ENCODE measurements around the gene RUVBL2.
"Not testable (repeated sequence)": the region's sequence is repeated elsewhere in the genome, so short reads cannot be mapped to it uniquely, and the experiment has no call there.

Gene RUVBL2

DNA sequence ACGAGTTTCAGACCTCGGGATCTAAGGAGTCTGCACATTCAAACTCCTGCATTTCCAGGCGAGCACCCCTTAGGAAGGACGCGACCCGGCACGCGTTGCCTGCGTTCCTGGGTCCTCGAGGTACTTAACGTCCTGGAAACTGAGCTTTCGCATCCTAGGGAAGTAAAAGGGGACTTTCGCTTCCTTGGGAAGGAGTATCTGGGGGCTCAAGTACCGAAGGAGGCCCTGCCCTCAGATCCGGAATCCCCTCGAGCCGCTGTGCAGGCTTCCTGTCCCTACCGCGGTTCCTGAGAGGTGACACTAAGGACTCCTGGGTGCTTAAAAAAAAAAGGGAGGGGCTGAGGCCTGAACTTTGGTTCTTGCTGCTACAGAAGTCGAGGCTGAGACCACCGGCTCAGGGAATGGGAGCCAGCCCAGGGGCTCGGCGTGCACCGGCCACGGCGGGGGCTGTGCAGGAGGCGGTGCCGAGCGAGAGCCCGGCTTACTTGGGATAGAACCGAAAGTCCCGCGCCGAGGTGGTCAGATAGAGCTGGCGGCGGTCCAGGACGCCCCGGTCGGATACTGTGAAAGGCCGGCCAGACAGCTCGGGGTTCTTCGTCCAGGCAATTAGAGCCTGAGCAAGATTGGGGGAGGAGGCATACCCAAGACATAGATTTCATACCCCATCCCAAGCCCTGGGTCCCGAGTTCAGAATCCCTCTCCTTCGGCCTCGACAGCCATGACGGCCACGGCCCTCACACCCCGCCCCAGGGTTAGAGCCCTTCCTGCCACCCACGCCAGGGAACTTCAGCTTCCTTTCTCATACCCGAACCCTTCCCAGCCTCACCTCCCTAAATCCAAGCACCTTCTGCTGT, 24.9 kb downstream of the RUVBL2 start:
- DNase-seq: peak; percentile 14

DNA sequence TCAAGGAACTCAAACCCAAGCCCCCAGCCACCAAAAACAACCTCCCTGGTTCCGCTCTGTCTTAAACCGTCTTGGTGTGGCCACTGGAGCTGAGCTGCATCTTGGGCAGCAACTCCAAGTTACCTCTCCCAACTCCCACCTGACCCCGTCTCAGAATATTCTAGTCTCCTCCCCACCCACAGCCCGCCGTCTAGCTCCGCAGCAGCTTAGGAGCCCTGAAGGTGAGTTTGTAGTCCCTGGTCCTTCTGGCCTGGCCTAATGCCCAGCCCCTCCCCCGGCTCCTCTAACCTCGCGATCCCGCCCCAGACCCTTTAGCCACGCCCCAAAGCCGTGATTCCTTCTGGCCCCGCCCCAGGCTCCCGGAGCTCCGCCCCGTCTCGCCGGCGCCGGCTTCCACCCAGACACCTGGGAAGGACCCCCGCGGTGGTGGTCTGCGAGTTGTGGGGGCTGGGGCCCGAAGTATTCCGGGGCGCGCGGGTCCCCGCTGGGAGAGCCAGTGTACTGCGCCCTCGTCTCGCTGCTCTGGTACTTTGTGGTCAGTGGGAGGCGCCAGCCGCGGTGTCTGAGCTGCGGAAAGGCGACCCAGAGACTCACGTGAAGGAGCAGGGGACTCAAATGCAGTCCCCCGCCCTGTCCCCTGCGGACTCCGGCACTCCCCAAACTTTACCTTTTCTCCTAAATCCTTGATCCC, 25.7 kb downstream of the RUVBL2 start:
- peak; percentile 42 for DNase-seq

GRCh38 chr19:49020342-49020741, 26.7 kb downstream of the RUVBL2 start:
- no peak for DNase-seq

GRCh38 chr19:49020931-49021895, 27.5 kb downstream of the RUVBL2 start:
- DNase-seq: no peak

DNA sequence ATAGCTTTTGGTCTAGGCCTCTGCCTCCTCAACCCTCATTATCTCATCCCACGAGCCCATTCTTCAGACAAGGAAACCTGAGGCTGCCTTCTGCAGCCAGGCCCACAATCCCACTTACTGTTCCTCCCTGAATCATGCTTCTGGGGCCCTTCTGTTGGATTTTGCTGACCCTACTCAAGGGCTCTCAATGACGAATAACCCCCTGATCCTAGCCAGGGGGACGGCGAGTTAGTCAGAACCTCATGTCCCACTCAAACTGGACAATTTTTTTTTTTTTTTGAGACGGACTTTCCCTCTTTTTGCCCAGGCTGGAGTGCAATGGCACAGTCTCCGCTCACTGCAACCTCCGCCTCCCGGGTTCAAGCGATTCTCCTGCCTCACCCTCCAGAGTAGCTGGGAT, 28.4 kb downstream of the RUVBL2 start:
- no peak for DNase-seq

- not testable (repeated sequence) for DNase-seq
Measured at GRCh38 chr19:49024233-49024632, 30.5 kb downstream of the RUVBL2 start, which contains the start of gene CGB3. TSS of gene CGB3 (minus strand) at chr19:49024333. CDS start at chr19:49023971, 362 bp downstream.

GRCh38 chr19:49025088-49025487, 31.4 kb downstream of the RUVBL2 start:
- not testable (repeated sequence) for DNase-seq

- not testable (repeated sequence) for DNase-seq
Measured at GRCh38 chr19:49025599-49025998, 31.9 kb downstream of the RUVBL2 start.

- not testable (repeated sequence) for DNase-seq
Measured at GRCh38 chr19:49028686-49029085, 35.0 kb downstream of the RUVBL2 start.

DNA sequence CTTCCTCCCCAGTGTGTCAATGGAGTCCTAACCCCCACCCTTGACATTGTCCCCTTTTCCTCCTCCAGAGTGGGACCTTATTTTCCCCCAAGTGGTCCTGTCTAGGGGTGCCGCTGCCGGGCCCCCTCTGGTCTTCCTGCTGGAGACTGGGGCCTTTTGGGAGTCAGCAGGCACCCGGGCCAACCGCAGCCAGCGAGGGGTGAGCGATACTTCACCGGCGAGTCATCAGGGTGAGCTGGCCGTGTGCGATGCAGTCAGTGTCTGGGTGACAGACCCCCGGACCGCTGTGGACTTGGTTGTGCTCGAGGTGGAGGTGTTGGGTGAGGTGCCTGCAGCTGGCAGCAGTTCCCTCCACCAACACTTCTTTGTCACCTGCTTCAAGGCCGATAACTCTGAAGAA, 36.1 kb downstream of the RUVBL2 start:
- not testable (repeated sequence) for DNase-seq

DNA sequence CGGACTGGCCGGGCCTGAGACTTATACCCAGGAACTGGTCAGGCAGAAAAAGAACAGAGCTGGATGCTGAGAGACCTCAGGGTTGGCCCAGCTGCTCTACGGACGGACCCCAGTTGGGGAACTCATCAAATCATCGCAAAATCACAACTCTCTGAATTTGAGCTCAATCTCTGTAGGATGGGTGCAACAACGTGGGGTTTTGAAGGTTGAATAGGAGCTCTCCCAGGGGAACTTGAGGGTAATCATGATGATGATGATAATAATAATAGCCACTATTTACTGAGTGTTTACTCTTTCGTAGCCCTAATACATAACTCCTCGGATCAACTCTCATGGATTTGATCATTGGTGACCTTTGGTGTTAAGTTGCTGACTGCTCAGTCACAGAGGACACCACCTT, 36.6 kb downstream of the RUVBL2 start:
- not testable (repeated sequence) for DNase-seq

- peak; percentile 27 for DNase-seq
Measured at GRCh38 chr19:49031642-49032301, 38.1 kb downstream of the RUVBL2 start, which contains the start of gene CGB2. TSS of gene CGB2 (plus strand) at chr19:49031890. CDS start at chr19:49032096, 206 bp downstream.

DNA sequence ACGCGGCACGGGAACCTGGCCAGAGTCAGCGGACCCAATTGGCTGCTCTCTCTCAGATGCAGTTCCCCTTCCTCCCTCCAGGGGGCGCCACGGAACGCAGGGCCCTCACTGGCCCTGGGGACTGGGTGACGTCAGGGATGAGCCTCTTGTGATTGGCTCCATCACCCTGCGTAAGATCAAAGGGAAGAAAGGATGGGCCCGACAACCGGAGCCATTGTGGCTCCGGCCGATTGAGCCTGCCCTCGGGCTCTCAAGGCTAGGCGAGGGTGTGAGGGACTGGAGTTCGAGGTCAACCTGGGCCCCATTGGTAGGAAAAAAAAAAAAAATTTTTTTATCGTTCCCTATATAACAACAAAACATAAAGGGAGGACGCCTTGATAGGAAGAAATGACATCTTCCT, 43.1 kb downstream of the RUVBL2 start, which contains the start of gene CGB1:
TSS of gene CGB1 (minus strand) at position 81 of the 400 bp plus-strand sequence. CDS start 184 bp downstream, outside the sequence.
- DNase-seq: not testable (repeated sequence)

- not testable (repeated sequence) for DNase-seq
Measured at GRCh38 chr19:49038111-49038510, 44.4 kb downstream of the RUVBL2 start.

- not testable (repeated sequence) for DNase-seq
Measured at GRCh38 chr19:49038557-49039276, 45.0 kb downstream of the RUVBL2 start.

DNA sequence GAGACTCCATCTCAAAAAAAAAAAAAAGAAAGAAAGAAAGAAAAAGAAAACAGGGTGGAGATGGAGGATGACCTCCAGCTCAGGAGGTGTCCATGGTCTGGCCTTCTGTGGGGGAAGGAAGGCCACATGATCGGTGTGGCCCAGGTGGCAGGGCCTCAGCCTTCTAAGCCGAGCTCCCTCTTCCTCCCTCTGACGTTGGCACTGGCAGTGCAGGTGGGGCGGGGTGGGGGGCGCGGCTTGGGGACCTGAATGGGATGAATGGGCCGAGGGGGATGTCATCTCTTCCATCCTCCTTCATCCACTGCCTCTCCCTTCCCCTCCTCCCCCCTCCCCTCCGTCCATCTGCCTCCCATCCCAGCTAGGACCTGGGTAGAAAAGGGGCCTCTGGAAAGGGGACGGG, 46.0 kb downstream of the RUVBL2 start:
- not testable (repeated sequence) for DNase-seq

DNA sequence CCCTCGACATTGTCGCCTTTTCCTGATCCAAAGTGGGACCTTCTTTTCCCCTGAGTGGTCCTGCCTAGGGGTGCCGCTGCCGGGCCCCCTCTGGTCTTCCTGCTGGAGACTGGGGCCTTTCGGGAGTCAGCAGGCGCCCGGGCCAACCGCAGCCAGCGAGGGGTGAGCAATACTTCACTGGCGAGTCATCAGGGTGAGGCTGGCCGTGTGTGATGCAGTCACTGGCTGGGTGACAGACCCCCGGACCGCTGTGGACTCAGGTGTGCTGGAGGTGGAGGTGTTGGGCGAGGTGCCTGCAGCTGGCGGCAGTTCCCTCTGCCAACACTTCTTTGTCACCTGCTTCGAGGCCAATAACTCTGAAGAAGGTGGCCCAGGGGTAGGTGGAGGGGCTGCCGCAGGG, 48.5 kb downstream of the RUVBL2 start:
- DNase-seq: no peak

DNA sequence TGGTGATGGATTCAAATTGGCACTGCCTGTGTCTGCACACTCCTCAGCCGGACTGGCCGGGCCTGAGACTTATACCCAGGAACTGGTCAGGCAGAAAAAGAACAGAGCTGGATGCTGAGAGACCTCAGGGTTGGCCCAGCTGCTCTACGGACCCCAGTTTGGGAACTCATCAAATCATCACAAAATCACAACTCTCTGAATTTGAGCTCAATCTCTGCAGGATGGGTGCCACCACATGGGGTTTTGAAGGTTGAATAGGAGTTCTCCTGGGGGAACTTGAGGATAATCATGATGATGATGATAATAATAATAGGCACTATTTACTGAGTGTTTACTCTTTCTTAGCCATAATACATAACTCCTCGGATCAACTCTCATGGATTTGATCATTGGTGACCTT, 49.0 kb downstream of the RUVBL2 start:
- not testable (repeated sequence) for DNase-seq

- DNase-seq: not testable (repeated sequence)
Measured at GRCh38 chr19:49043548-49043947, 49.9 kb downstream of the RUVBL2 start, which contains the start of gene CGB5. TSS of gene CGB5 (plus strand) at chr19:49043848. CDS start at chr19:49044210, 362 bp downstream.

DNA sequence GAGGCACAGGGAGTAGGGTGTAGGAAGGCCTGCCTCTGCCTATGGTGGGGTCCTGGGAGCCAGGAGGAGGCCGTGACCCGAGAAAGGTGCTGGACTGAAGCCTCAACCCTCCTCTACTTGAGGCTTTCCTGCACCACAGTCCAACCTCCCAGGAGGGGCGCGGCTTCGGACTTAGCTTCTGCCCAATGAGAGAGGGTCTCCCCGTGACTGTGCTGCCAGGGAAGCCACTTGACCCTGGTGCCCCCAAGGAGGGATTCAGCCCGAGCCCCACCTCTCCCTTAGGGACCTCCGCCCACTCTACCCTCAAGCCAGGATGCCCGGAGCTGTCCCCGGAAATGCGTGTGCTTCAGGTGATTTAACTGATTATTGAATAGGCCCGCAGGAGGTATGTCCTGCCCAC, 55.3 kb downstream of the RUVBL2 start, which contains the start of gene CGB8:
TSS of gene CGB8 (minus strand) at position 101 of the 400 bp plus-strand sequence. CDS start 372 bp downstream, outside the sequence.
- not testable (repeated sequence) for DNase-seq

- not testable (repeated sequence) for DNase-seq
Measured at GRCh38 chr19:49049834-49050233, 56.1 kb downstream of the RUVBL2 start.

Measured in CD4-positive, alpha-beta T cell treated with Interleukin-4 for 4 hours (primary cell).